NCI-H510A treated with DMSO at 0.1 percent for 48 hours (cell line): ENCODE data around the gene LPP.
"Not testable (repeated sequence)": the region's sequence is repeated elsewhere in the genome, so short reads cannot be mapped to it uniquely, and the experiment has no call there.

Experiments used
- DNase-seq: peaks from one replicate; lab custom pipeline; 2025; lab: John Stamatoyannopoulos, UW

The LPP gene

GRCh38 chr3:188401244-188401993, 247.5 kb downstream of the LPP start:
- no peak for DNase-seq

DNA sequence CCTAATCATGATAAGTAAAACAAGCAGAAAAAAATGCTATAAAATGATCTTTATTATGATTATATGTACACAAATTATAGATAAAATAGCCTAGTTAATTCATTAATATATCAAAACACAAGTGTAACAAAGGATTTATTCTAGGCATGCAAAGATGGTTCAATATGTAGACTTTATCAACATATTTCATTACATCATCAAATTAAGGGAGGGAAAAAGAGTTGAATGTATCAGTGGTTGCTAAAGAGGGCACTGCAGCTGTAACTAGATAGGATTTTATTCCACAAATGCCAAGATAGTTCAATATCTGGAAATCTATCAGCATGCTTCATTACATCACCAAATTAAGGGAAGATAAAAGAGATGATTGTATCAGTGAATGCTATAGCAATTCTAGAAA, 248.3 kb downstream of the LPP start:
- no peak for DNase-seq

- no peak for DNase-seq
These were observed 249.4 kb downstream of the LPP start for GRCh38 chr3:188403404-188403803.

DNA sequence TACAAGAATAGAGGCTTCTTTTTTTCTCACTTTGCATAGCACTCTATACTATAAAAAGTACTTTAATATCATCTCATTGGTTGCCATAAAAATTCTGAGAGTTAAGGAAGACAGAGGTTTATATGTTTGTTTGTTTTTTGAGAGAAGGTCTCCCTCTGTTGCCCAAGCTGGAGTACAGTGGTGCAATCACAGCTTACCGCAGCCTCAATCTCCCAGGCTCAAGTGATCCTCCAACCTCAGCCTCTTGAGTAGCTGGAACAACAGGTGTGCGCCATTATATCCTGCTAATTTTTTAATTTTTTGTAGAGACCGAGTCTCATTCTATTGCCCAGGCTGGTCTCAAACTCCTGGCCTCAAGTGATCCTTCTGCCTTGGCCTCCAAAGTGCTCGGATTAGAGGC, 250.2 kb downstream of the LPP start:
- DNase-seq, result peak; percentile 43

DNA sequence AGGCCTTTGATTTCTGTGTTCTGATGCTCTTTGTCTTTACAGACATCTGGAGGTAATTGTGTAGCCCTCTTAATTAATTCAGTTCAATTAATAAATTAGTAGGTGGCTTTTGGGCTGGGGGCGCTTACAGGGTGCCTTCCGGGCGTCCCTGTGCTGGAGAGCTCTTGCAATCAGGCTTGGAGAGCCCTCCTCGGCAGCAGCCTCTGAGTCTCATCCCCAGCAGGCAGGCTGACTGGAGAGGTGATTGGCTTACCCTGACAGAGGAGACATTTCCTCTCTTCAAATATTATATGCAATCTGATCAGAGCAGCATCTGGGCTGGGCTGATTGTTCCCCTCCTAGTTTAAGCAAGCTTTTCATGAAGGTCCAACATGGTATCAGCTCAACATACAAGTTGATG, 250.7 kb downstream of the LPP start:
- DNase-seq, result peak; percentile 56

DNA sequence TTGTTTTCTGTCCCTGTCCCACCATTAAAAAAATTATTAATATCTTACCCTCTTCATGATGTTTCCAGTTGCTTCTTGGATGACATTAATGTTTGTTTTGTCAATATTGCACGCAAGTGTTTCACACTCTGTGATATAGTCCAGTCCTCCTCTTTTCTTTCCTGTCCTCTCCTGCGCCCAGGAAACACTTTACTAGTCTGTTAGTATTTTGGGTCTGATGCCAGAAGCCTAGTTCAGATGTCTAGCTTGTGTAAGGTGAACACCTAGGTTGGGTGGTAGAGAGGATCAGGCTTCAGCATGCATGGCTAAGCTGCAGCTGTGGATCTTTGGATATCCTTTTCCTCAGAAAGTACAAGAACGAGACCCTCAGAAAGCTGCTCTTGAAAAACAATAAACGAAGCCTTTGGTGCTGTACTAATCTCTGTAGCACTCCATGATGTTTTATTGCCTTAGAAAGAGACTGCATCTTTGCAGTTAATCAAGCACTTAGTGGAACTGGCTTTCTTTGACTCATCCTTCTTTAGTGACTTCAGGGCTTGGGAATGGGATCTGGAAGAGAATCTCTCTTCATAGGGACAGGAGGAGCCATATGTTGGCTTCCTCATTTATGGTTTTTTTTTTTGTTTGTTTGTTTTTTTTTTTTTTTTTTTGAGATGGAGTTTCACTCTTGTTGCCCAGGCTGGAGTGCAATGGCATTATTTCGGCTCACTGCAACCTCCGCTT, 253.4 kb downstream of the LPP start:
- no peak for DNase-seq

DNA sequence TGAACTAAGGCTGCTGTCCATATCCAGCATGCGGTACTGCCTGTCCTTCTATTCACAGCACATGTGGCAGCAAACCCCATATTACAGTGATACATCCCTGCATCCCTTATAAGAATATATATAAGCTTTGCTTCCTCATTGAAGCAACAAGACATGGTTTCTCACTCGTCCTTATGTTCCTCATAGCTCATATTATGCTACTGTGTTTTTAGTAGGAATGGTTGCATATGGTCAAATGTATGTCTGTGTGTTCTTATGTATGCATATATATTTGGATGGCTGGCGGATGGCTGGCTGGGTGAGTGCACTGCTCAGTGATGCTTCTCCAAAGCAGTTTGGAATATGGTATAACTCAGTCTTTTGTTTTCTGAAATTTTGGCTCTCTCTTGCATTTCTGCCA, 254.9 kb downstream of the LPP start:
- no peak for DNase-seq

GRCh38 chr3:188411750-188412149, 257.8 kb downstream of the LPP start:
- no peak for DNase-seq

DNA sequence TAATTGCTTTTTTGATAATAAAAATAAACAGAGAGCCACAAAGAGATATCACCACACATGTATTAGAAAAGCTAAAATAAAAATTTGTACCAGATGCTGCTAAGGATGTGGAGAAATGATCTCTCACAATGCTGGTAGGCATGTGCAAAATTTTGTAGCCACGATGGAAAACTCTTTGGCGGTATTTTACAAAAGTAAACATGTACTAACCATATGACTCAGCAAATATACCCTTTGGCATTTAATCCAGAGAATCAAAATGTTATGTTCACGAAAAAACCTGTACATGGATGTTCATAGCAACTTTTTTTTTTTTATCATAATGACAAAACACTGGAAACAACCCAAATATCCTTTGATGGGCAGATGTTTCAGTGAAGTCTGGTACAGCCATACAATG, 261.2 kb downstream of the LPP start:
- DNase-seq, result no peak

GRCh38 chr3:188416041-188416440, 262.1 kb downstream of the LPP start:
- no peak for DNase-seq

DNA sequence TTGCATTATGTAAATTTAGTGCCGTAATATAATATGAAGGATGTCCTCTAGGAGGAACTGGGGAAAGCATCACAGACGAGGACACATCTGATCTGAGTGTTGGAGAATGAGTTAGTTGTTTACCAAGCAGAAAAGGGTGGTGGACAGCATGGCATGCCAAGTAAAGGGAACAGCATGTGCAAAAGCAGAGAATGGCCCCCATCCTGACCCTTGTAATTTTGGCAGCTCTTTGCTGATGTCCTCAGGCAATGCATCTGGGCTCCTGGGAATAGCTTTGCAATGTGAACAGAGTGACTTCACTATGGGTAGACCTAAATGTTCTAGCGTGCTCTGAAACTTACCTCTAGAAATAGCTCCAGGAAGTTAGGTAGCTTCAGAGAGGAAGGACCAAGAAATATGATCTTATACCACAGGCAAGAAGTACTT, 263.3 kb downstream of the LPP start:
- DNase-seq, result no peak

DNA sequence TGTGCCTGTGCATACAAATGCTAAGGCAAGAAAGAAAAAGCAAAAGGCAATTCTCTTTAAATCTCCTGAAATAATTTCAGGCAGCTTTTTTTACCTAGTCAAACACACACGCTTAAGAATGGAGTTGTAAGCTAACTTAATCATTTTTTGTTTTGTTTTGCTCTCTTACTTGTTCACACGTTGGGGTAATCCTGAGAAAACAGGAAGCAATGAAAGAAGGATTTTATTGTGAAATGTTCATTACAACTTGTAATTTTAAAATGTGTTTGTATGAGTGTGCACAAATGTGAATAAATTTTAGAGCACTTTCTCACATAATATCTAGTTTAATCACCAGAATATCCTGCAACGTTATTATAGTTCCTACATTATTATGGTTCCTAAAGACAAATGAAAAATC, 263.8 kb downstream of the LPP start:
- no peak for DNase-seq

DNA sequence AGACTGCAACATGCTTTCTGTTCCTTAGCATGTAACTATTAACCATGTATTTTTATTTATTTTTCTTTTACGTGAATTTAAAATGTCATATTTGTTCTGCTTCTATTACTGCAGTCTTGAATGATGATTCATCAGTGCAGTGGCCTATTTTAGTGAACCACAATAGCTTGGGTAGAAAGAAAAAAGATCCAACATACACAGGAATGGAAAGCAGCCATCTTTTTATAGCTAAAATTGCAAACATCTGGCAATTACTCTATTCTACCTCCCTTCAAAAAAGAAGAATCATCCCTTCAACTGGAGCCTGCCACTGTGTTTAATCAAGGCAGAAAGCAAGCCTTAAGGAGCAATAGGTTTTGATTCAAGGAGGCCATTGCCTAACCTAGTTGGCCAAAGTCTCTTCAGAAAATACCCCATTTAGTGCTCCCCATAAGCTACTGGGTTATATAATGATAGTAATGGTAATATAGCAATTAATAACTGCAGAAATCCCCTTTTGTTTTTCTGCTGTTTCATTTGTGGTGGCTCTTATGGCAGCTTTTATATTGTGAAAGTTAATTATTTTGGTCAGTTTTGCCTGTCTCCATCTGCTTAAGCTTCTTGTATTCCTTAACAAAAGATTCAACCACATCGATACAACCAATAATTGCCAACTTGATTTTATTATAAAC, 267.3 kb downstream of the LPP start:
- no peak for DNase-seq

DNA sequence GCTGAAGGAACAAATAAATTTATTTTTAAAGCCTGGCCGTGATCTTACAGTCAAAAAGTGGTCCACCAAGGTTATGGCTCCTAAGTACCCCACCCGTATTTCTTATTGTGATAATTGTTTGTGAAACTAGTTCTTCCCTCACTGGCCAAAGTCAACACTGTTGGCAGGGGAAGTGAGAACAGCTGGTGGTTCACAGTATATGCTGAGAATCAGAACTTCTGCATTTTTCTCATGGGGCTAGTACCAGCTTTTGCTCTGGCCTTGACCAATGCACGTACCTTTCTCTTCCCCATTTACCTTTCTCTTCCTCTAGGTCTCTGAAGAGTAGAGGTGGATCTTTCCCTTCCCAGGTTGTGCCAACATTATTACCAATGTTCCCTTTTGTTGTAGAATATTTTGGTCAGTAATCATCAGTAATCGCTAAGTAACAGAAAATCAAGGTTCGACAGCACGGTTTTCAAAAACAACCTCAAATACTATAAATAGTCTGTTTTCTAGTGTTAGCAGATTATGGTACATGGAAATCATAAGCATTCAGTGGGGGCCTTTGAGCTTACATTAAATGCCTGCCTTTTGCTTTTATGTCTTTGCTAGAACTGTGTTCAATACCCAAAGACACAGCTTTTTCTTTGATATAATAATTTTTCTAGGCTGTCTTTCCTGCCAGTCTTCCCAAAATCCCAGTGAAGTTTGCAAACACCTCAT, 268.0 kb downstream of the LPP start:
- DNase-seq, result no peak

DNA sequence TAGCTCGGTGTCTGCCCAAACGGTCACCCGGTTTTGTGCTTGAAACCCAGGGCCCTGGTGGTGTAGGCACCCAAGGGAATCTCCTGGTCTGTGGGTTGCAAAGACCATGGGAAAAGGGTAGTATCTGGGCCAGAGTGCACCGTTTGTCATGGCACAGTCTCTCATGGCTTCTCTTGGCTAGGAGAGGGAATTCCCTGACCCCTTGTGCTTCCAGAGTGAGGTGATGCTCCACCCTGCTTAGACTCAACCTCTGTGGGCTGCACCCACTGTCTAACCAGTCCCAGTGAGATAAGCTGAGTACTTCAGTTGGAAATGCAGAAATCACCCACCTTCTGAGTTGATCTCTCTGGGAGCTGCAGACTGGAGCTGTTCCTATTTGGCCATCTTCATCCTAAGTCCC, 274.0 kb downstream of the LPP start:
- DNase-seq, result not testable (repeated sequence)

DNA sequence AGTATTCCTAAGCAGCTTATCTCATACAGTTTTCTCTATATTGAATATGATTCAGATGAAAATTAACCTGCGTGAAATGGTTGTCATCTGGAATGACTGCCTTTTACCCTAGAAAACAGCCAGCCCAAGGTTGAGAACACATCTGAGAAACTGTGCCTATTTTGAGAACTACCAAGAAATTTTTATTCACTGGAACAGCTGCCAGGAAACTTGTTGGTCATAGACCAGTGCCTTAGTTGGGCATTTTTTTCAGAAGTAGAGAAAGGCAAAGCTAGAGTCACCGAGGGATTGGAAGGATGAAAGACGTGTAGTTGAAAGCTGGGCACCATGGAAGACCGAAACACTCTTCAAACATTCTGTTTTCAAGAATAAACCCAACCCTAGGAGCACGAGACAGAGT, 277.1 kb downstream of the LPP start:
- DNase-seq, result no peak

DNA sequence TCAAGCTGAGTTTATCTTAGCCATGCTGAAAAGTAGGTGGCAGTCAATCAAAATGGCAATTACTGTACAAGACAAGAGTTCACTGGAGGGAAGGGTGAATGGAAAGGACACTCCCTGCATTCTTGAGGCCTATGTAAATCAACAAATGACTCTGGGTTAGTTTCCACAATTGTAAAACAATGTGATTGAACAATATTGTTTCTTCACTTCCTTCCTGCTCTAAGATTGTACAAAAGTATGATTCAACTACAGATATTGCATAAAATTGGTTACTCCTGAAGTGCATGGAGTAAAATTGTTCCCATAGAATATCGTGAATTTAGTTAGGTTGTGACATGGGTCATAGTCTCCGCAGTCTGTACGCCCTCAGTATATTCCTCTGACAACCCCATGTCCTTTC, 277.6 kb downstream of the LPP start:
- DNase-seq, result no peak

DNA sequence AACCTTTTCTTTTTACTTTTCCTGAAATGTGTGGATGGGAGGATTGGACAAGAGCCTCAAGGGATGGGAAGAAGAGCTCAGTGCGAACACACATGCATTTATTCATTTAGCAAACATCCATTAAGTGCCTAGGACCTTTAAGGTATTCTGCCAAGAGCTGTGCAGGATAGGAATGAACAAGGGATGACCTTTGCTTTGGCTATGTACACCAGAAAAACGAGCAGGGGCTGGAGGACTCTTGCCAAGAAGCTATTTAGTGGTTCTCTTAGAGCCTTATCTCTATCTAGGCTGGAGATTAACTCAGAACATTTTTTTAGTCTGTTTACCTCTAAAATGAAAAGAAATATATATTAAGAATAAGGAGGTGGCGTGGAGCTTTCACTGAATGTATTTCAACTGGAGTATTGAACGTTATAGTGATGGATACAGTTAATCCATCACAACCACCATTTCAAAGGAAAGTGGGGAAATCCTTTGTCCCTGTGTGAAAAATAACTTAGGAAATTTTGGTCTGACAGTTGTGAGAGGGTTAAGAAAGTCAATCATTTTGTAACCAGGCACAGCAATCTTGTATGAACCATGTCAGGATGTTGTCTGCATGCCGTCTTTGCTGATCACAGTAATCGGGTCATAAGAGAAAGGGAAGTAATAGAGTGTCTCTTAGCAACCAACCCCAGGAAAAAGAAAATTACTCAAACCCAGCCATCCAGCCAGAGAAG, 279.0 kb downstream of the LPP start:
- no peak for DNase-seq

DNA sequence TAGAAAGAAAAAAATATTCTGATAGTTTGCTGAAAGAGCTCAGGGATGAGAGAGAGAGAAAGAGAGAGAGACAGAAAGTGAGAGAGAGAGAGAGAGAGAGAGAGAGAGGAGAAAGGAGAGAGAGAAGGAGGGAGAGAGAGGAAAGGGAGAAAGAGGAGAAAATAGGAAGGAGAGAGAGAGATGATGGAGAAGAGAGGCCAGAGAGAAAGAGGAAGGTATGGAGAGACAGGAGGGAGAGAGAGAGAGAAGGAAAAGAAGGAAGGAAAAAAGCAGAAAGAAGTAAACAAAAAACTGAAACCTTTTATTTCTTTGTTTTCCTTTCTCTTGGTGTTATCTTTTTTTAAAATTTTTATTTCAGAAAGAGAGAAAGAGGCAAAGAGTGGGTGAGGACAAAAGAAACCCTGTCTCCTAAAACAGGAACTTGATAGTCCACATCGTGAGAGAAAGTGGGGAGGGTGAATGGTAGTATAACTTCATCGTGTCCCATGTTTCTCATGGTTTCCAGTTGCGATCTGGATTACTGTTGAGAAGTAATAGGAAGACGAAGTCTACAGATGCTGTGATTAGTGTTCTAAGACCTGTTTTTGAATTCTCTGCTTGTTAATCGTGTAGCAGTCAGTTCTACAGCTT, 279.7 kb downstream of the LPP start:
- no peak for DNase-seq

DNA sequence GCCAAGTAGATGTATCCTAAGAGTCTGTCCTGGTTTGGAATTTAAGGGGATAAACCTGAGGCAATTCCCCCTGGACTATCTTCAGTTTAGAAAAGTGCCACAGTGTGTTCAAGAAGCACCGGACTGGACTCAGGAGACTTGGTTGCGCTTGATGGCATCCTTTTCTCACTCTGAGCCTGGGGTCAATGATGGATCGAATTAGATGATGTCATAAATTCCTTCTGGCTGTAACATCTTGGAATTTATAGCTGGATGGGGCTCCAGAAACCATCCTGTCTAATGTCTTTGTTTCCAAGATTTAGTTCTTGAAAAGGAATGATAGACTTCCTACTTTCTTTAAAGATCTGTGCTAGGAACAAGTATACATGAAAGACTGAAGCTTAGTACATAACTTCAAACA, 280.6 kb downstream of the LPP start:
- no peak for DNase-seq

GRCh38 chr3:188435266-188435665, 281.3 kb downstream of the LPP start:
- DNase-seq, result no peak
